Caki2 (cell line): ENCODE results near the gene SMPD4. TPM values are rescaled to one million over a fixed set of nuclear protein-coding genes. Genes with fewer than 3 reads are reported as not detected.
"Not testable (repeated sequence)": the region's sequence is repeated elsewhere in the genome, so short reads cannot be mapped to it uniquely, and the experiment has no call there.

Source experiments
- DNase-seq: peaks from one replicate; pipeline ENCODE4 v3.0.0-alpha.2; 2015; ENCODE audit warnings: low read depth
- in situ Hi-C: cut with HindIII; loops from 2 replicates; pipeline ENCODE4 v1.10.0; 2016; ENCODE audit warnings: low sequenced_read_pairs, low pct_unique_long_range_greater_than_20kb, mixed read lengths
- total RNA-seq: library from RNA; depleted of rRNA; stranded (reverse); fragments of >200 nt; shearing (Covaris generic); gene quantifications from 2 replicates; pipeline ENCODE4 v1.2.3, GENCODE V29; 2014; ENCODE audit warnings: low replicate concordance

The SMPD4 gene
- total RNA-seq, 1 experiment from 2014 or later = 38.0 TPM

DNA sequence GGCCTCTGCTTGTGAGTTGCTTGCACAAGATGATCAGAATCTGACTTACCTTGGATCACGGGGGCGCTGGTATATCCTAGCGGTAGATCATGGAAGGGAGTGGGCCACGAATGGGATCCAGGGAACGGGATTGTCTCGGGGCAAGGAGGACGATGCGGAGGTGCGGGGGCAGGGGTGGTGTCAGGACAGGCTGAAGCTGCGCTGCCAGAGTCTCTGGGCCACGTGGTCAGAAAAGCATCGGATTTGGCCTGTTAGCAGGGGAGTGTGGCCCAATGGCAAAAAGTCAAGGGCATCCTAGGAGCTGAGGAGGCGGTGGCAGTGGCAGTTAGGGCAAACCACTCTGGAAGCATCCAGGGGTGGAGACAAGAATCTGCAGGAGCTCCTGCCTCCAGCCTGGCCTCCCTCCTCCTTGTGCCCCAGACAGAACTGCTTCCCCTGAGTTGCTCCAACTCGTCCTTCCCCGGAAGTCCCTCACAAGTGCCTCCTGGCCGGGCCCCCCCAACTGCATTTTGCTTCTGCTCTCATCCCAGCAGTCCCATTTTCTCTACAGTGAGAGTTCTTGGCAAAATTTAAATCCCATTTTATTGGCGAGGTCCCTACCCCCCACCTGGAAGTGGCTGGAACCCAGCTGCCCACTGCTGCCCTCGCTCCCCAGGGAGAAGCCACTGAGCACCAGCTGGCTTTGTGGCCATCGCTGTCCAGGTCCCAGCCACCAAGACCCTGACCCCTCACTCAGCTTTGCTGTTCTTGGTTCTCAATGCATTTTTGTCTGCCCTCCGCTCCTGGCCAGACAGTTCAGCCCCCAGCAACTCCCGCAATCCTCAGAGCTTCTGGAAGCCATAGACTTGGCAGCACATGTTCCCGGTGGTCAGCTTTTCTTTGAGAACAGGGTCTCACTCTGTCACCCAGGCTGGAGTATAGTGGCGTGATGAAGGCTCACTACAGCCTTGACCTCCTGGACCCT is 30.9 kb downstream of the SMPD4 start:
- in situ Hi-C loops = no loop called here
- DNase-seq = no peak

DNA sequence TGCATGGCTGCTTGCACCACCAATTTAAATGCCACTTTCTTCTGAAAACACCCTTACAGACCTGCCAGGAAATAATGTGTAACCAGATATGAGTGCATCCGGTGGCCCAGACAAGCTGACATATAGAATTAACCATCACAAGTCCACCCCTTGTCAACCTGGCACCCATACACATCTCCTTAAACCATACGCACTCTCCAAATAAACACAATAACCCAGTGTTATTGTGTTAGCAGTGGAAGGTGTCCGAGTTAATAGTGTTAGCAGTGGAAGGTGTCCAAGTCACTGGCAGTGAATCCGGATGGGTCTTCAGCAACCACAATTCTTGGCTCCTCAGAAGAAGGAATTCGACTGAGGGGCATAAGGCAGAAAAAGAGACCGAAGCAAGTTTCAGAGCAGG is 32.9 kb downstream of the SMPD4 start:
- in situ Hi-C loops, DNase-seq: not testable (repeated sequence)

DNA sequence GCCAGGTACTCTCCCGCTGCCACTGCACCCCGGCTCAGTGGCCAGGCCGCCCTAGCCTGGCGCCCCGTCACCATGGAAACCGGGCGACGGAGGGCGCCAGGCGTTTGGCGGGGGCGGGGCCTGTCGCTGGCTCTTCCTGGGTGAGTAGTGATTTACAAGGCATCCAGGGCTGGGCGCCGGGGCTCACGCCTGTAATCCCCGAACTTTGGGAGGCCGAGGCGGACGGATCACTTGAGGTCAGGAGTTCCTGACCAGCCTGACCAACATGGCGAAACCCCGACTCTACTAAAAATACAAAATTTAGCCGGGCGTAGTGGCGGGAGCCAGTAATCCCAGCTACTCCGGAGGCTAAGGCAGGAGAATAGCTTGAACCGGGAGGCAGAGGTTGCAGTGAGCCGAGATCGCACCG is 36.4 kb downstream of the SMPD4 start, which contains the start of gene CCDC74B:
Gene CCDC74B (minus strand): TSS at position 107 of the 409 bp plus-strand sequence. CDS start 116 bp downstream, outside the sequence.
- peak; percentile 56 for DNase-seq

DNA sequence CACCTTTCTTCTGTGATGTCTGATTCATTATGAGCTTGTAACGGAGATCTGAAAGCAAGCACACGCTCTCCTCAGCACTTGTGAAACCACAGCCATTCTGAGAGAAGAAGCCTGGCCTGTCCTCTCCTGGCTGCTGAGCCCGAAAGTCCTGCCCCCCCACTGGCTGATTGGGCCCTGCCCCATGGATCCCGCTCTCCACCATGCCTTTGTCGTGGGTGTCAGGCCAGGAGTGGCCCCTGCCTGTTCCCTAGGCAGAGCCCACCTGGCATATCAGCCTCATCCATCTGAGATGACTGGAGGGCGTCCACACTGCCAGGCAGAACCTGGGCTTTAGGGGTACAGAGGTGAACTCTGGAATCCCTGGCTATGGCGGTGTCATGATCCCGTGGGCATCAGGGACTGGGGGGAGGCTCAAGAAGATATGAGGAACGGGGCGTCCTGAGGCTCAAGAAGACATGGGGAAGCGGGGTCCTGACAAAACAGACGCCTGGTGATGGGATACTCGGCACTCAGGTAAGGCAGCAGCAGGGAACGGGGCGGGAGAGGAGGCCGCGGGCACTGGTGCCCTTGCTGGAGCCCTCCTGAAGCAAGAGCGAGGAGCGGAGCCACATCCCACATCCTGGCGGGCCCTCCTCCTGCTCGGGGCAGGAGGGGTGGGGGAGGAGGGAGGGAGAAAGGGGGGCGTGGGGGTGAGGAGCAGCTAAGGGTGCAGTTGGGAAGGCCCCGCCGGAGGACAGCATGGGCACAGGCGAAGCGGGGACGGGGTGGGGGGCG is 37.9 kb downstream of the SMPD4 start:
- DNase-seq, in situ Hi-C loops: not testable (repeated sequence)

More for the DNA sequence above, 36.4 kb downstream of the SMPD4 start, which contains the start of gene CCDC74B:
- in situ Hi-C loops = not testable (repeated sequence)

DNA sequence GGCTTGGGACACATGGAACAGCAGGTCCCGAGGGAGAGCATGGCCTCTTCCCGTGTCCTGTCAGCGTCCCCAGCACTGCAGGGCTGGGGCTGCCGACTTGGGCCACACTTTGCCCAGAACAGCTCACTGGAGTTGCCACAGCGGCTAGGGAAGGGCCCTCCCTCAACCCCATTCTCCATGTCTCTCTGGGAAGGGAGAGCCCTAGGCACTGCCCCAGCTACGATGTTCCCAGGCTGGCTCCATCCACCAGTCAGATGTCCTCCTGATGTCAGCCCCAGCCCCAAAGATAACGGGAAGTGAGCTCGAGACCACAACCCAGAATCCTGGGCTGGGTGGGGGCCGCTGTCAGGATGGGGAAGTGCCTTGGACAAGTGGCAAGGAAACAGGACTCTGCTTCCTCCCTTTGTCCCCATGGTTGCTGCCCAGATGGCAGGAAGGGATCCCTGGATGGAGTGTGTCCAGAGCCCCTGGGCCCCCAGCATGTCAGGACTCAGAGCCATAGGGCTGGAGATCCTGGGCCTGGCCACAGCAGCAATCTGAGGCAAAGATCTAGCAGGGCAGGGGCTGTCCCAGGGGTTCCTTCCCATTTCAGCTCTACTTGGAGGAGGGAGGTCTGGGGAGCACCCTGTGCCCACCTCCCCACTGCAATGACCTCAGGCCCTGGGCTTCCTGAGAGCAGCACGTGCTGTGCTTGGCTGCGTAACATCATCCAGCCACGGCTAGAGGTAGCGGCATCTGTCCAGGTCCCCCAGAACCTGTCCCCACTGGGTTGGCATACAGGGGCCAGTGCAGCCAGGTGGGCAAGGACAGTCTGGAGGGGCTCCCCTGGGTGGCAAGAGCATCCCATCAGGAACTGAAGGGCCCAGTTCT is 38.8 kb downstream of the SMPD4 start:
- in situ Hi-C loops = not testable (repeated sequence)

DNA sequence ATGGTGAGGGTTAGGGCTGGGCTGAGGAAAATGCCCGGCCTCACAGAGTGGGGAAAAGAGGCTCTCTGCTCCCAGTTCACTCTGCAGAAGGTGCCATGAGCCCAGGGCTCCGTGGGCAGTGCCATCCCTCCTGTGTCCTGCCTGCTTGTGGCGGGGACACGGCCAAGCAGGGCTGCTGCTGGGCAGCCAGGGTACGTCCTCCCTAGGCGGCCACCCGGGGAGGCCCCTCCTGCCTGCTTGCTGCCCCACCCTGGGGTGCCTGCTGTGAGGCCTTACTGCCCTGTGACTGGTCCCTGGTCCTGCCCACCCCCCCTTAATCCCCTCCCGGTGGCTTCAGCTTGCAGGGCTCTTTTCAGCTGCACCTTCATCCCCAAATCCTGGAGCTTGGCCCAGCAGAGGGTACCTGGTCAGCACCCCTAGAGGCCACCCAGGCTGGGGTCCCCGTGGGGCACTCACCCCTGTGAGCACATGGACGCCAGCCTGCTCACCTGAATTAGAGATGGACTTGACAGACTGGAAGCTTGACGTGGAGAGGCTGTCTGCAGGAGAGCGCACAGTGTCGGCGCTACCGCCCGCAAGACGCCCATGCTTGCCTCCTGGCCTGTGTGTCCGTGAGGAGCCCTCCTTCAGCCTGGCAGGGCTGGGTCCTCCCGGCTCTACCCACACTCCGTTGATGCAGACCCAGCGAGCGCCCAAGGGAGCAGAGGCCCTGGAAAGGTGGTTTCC is 39.6 kb downstream of the SMPD4 start:
- in situ Hi-C loops, DNase-seq: not testable (repeated sequence)

More for the DNA sequence above, 38.8 kb downstream of the SMPD4 start:
- DNase-seq = not testable (repeated sequence)

DNA sequence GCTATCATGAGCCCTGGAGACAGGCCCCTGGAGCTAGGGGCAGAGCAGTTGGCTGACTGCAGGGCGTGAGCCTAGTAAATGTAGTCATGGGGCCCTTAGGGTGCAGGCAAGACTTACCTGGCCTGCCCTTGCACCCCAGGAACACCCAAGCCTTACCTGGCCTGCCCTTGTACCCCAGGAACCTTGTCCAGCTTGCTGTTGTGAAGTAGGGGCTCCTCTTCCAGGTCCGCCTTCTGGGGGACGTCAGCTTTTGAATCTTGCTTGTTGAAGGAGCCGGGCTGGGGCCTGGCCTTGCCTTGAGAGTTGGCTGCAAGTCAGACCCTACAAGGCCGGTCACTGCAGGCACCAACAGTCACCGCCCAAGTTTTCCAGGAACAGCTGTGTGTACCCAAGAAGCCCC is 40.4 kb downstream of the SMPD4 start:
- DNase-seq, in situ Hi-C loops: not testable (repeated sequence)

DNA sequence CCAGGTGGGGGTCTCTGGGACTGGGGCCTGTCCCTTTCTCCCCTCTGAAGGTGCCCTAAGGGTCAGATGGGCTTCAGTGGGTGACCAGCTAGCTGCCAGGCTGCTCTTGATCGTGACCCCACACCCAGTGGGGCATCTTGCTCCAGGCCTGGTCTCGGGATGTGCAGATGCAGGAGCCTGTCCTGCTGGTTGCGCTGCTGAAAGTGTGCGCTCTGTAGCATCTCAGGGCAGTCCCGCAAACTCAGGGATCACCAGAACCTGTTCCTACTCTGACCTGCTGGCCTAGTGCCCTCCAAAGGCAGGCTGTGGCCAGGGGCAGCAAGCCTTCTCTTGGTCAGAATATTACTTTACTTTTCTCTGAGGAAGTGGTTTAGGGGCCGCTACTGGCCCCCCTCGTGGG is 40.9 kb downstream of the SMPD4 start:
- in situ Hi-C loops, DNase-seq: not testable (repeated sequence)

DNA sequence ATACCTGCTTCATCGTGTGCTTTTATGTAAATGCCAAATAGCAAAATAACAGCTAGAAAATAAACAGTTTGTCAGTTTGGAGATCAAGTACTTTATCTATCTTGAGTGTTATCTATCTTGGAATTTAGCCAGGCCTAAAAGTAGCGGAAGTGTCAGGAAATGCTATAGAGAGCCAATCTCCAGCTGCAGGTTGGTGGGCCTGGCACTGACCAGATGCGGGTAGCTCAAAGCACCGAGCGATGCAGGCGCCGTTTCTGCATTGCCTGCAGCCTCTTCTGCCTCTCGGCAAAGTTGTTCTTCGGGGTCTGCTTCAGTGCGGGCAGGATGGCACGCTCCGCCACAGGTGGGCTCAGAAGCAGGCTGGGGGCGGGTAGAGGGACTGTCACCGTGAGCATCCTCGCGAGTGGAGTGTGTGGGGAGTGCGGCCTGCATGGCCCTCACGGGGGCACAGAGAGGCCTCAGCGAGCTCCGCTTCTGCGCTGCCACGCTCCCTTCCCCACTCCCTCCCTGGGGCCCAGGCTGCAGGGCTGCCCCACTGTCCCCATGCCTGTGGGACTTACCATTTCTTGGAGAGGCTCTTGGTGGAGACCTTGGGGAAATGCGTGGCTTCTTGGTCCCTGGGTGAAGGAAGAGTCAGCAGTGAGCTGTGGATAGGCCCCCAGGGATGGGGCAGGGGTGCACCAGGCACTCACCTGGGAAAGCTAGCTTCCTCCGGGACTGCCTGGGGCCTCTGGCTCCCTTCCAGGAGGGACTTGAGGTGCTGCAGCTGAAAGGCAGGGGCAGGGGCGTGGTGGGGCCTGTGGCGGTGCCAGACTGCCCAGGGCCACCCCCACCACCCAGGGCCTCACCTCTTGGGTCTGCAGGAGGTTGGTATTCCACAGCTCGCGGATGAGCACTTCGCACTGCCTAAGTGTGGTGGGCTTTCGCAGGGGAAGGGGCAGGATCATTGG is 41.8 kb downstream of the SMPD4 start:
- in situ Hi-C loops = not testable (repeated sequence)

DNA sequence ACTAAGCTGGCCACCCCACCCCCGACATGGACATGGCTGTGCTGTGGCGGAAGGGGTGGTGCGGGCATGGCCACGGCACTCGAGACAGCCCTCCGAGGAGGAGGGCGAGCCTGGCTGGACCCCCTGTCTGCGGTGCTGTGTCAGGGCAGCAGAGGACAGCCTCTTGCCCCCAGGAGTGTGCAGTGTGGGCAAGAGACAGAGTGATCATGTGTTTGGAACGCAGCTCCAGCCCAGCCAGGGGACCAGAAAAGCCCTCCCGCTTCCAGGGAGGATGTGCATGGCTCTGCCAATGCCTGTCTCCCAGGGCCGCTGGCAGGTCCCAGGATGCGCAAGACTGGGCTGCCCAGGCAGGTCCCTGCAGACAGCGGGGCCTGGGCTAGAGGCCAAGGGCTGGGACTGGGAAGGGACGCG is 42.6 kb downstream of the SMPD4 start:
- DNase-seq, in situ Hi-C loops: not testable (repeated sequence)

More for the DNA sequence above, 41.8 kb downstream of the SMPD4 start:
- DNase-seq = not testable (repeated sequence)

DNA sequence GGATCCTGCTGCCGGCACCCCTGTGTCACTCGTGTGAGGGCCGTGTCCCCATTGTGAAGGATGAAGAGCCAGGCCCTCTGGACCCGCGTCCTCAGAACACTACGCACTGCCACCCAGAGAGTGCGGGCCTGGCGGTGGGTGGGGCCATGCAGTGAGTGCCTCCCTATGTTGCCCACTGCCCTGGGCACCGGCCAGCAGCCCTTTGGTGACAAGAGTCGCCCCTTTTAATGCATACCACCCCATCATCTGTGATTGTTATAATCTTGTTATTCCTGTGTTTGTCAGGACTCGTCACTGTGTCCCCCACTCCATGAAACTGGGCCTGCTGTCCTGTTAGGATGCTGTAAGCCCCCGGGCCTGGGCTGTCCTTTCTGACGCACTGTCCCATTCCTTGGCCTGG is 43.1 kb downstream of the SMPD4 start:
- DNase-seq, in situ Hi-C loops: not testable (repeated sequence)

DNA sequence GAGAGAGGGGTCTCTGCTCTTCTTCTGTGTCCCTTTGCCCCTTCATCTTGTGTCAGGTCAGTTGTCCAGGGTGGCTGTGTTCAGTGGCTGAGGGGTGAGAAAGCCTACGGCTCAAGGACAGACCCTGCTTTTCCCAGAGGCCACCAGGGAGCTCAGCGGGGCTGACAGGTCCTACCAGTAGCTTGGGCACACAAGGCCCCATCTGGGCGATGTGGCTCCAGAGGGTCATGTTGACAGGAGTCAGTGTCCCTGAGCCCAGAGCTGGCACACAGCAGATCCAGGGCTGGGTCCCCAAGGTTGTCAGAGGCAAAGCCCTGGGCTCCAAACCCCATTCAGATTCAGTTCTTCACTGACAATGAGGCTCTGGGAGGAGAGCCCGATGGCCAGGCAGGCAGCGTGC is 44.3 kb downstream of the SMPD4 start:
- in situ Hi-C loops = not testable (repeated sequence)

DNA sequence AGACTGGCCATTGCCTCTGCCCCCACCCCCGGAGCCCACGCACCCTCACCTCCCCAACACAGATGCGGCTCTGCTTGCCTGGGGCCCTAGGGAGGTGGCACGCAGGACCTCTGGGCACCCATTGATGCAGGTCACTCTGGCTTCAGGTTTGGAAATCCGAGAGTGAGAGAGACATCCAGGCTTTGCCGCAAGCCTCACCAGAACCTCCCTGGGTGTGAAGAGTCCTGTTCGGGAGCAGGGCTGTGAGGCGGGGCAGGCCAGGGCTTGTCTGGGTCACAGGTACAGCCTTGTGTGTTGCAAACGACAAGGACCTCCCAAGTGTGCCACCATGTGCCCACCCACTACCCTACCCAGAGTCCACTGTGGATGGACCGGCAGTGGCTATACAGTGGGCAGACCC is 44.9 kb downstream of the SMPD4 start:
- DNase-seq, in situ Hi-C loops: not testable (repeated sequence)

More for the DNA sequence above, 44.3 kb downstream of the SMPD4 start:
- not testable (repeated sequence) for DNase-seq

DNA sequence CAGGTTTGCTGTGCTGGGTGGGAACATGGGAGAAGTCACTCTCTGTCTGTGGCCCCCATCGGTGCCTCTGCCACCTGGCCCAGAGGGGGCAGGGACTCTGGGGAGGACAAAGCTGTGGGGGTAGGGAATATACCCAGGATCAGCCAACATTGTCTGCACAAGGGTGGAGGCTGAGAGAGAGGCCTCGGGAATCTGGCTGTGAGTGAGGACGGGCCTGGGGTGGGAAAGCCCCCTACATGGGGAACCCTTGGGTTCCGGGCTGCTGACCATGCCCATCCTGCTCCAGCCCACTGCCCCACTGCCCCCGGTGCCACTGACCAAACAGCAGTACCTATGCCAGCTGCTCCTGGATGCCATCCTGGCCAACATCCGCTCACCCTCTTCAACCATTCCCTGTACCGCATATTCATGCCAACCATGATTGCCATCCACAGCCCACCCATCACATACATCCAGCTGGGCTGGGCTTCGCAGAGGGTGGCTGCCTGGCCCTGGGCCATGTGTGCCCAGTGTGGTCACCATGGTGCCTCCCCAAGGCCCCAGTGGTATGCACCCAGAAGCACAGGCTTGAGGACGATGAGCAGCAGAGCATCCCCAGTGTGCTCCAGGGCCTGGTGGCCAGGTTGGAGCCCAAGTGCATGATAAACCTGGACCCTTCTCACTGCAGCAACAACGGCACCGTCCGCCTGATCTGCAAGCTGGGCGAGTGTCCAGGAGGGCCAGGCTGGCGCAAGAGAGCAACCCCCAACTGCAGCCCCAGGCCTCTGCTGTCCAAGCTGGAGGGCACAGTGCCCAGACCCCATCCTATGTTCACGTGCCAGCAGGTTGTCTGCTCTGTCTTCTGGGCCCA is 45.5 kb downstream of the SMPD4 start:
- in situ Hi-C loops = no loop called here
- no peak for DNase-seq

DNA sequence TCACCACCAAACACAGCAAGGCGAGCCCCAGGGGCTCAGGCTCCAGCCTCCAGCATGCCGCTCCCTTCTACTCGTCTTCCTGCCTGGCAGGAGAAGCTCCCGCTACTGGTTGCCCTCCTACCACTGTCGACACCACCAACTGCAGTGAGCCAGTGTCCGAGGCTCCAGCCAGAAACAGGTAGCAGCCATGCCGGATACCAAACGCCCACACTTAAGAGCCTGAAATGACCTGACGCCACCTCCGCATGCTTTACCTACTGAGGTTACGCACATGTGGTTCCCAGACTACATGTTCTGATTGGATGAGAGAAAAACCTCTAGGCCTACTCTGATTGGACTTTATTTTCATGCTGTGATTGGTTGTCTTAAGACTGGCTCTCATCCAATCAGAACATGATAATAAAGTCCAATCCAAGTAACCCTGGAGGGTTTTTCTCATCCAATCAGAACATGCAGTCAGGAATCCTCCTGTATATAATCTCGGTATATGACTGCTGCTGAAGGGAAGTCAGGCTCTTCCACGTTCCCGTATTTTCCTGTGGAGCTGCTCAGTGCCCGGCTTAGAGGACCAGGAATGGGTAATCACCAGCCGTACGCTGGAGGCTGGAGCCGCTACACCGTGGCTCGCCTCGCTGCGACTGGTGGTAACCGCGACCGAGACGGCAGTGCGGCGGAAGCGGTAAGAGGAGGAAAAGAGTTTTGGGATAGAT is 52.1 kb downstream of the SMPD4 start, which contains the start of gene POTEF:
Gene POTEF (minus strand): TSS at position 103 of the 710 bp plus-strand sequence. CDS start 8,707 bp downstream, outside the sequence.
- in situ Hi-C loops = not testable (repeated sequence)
- peak; percentile 79 for DNase-seq
